Glomerular endothelial cell (primary cell): ENCODE data around the gene TMEM184B. TPM values are rescaled to one million over a fixed set of nuclear protein-coding genes. Genes with fewer than 3 reads are reported as not detected.

Source experiments
- total RNA-seq: library from RNA; depleted of rRNA; stranded (reverse); fragments of >200 nt; gene quantifications from 2 replicates; pipeline ENCODE4 v1.2.3, GENCODE V29; 2015

TMEM184B gene
- total RNA-seq, 1 donor from 2014 or later, result 165 TPM

Other genes with a start within 250 kb of the TMEM184B start
- gene PICK1, start 215.6 kb downstream of the TMEM184B start, total RNA-seq, result 8.9 and 12.8 TPM in 2 replicates
- not detected in 2 replicates for gene SLC16A8, start 188.8 kb downstream of the TMEM184B start, total RNA-seq
- 0.24 and 0.93 TPM in 2 replicates for gene BAIAP2L2, start 162.3 kb downstream of the TMEM184B start, total RNA-seq
- 4.7 and 7.6 TPM in 2 replicates for gene PLA2G6, start 91.2 kb downstream of the TMEM184B start, total RNA-seq
- 91.0 and 119 TPM in 2 replicates for gene MAFF, start 71.0 kb downstream of the TMEM184B start, total RNA-seq
- gene CSNK1E, start 44.4 kb upstream of the TMEM184B start, total RNA-seq, result 142 and 187 TPM in 2 replicates
- not detected in 2 replicates for gene KCNJ4, start 182.2 kb upstream of the TMEM184B start, total RNA-seq
- 36.2 and 61.1 TPM in 2 replicates for gene KDELR3, start 195.1 kb upstream of the TMEM184B start, total RNA-seq
- gene DDX17, start 233.3 kb upstream of the TMEM184B start, total RNA-seq, result 214 and 364 TPM in 2 replicates